ENCODE data around the gene SYT2. TPM values are rescaled to one million over a fixed set of nuclear protein-coding genes. Genes with fewer than 3 reads are reported as not detected.

The SYT2 gene
- total RNA-seq, 1 experiment from 2014 or later = not detected

GRCh38 chr1:202587859-202588485 lies 122.3 kb downstream of the SYT2 start:
- Histone ChIP-seq H3F3A (ENCODE audit: low read length, unreplicated experiment) (no peaks in the 10 kb centered on the region), H4K20me1 (ENCODE audit: low read length) (no peaks in the 10 kb centered on the region), H3K9ac (ENCODE audit: low read length) (no peak overlapping the region), H3K79me2 (ENCODE audit: low read length) (no peaks in the 10 kb centered on the region), H3K4me3 (ENCODE audit: low read length) (no peak overlapping the region), H2AFZ (ENCODE audit: low read length) (no peak overlapping the region), H3K9me3 (ENCODE audit: low read length) (no peaks in the 10 kb centered on the region), H3K4me2 (ENCODE audit: low read length) (peak overlapping the region; percentile 68; the same call in 1 of the 2 replicates), H3K9me2 (replicated peaks; ENCODE audit: low read length) (no peaks in the 10 kb centered on the region), H3K27me3 (ENCODE audit: low read length) (no peaks in the 10 kb centered on the region), H3K4me1 (ENCODE audit: insufficient read depth, low read length) (peaks cover 37% of the 10 kb centered on the region), H3K36me3 (ENCODE audit: low read depth, low read length) (no peaks in the 10 kb centered on the region), H3K27ac (ENCODE audit: low read length) (peak overlapping the region; percentile 87)
- no peak for TF ChIP-seq EZH2phosphoT487 (IDR thresholded peaks at IDR 0.05; ENCODE audit: borderline replicate concordance, low read length)
- no peak for TF ChIP-seq EZH2 (IDR thresholded peaks at IDR 0.05; ENCODE audit: low read length, unreplicated experiment)
- TF ChIP-seq CTCF (conservative IDR thresholded peaks at IDR 0.05; ENCODE audit: low read depth, low read length) = no peak
- ATAC-seq (no peak), DNase-seq (no peak)
- ChIA-PET POLR2A (ENCODE audit: unreplicated experiment) (no interaction called here), CTCF (no interaction called here)
- no TSS peak for BruUV-seq (replicated peaks)
- intact Hi-C loops (cut with micrococcal nuclease) = no loop called here

GRCh38 chr1:202586871-202587270 lies 123.4 kb downstream of the SYT2 start:
- Histone ChIP-seq H3K4me3 (ENCODE audit: low read length) (no peak overlapping the region), H3K4me1 (ENCODE audit: insufficient read depth, low read length) (peaks cover 37% of the 10 kb centered on the region), H3K9me2 (replicated peaks; ENCODE audit: low read length) (no peaks in the 10 kb centered on the region), H4K20me1 (ENCODE audit: low read length) (no peaks in the 10 kb centered on the region), H2AFZ (ENCODE audit: low read length) (no peak overlapping the region), H3K9ac (ENCODE audit: low read length) (no peak overlapping the region), H3K36me3 (ENCODE audit: low read depth, low read length) (no peaks in the 10 kb centered on the region), H3K4me2 (ENCODE audit: low read length) (no peak overlapping the region), H3K9me3 (ENCODE audit: low read length) (no peaks in the 10 kb centered on the region), H3K27ac (ENCODE audit: low read length) (no peak overlapping the region), H3K79me2 (ENCODE audit: low read length) (no peaks in the 10 kb centered on the region), H3K27me3 (ENCODE audit: low read length) (no peaks in the 10 kb centered on the region), H3F3A (ENCODE audit: low read length, unreplicated experiment) (no peaks in the 10 kb centered on the region)
- ChIA-PET POLR2A (ENCODE audit: unreplicated experiment) (no interaction called here), CTCF (no interaction called here)
- intact Hi-C loops (cut with micrococcal nuclease) = no loop called here
- TF ChIP-seq EZH2 (IDR thresholded peaks at IDR 0.05; ENCODE audit: low read length, unreplicated experiment) = no peak
- TF ChIP-seq CTCF (conservative IDR thresholded peaks at IDR 0.05; ENCODE audit: low read depth, low read length) = no peak
- no peak for TF ChIP-seq EZH2phosphoT487 (IDR thresholded peaks at IDR 0.05; ENCODE audit: borderline replicate concordance, low read length)
- no TSS peak for BruUV-seq (replicated peaks)
- ATAC-seq (no peak), DNase-seq (no peak)

GRCh38 chr1:202586018-202586821 lies 124.0 kb downstream of the SYT2 start:
- no TSS peak for BruUV-seq (replicated peaks)
- H3K9me3 ChIP-seq (ENCODE audit: low read length) = no peaks in the 10 kb centered on the region
- H3K4me2 ChIP-seq (ENCODE audit: low read length) = no peak overlapping the region
- peak; percentile 15 for DNase-seq
- H3K9ac ChIP-seq (ENCODE audit: low read length) = no peak overlapping the region
- no peaks in the 10 kb centered on the region for H3K27me3 ChIP-seq (ENCODE audit: low read length)
- H4K20me1 ChIP-seq (ENCODE audit: low read length) = no peaks in the 10 kb centered on the region
- H3K4me3 ChIP-seq (ENCODE audit: low read length) = no peak overlapping the region
- H3K36me3 ChIP-seq (ENCODE audit: low read depth, low read length) = no peaks in the 10 kb centered on the region
- peaks cover 37% of the 10 kb centered on the region for H3K4me1 ChIP-seq (ENCODE audit: insufficient read depth, low read length)
- H3K27ac ChIP-seq (ENCODE audit: low read length) = no peak overlapping the region
- no peaks in the 10 kb centered on the region for H3K9me2 ChIP-seq (replicated peaks; ENCODE audit: low read length)
- no peaks in the 10 kb centered on the region for H3K79me2 ChIP-seq (ENCODE audit: low read length)
- TF ChIP-seq EZH2 (IDR thresholded peaks at IDR 0.05; ENCODE audit: low read length, unreplicated experiment) = no peak
- TF ChIP-seq CTCF (conservative IDR thresholded peaks at IDR 0.05; ENCODE audit: low read depth, low read length) = no peak
- no peak for TF ChIP-seq EZH2phosphoT487 (IDR thresholded peaks at IDR 0.05; ENCODE audit: borderline replicate concordance, low read length)
- ChIA-PET CTCF (no interaction called here), POLR2A (ENCODE audit: unreplicated experiment) (no interaction called here)
- ATAC-seq = no peak
- intact Hi-C loops (cut with micrococcal nuclease) = no loop called here
- no peaks in the 10 kb centered on the region for H3F3A ChIP-seq (ENCODE audit: low read length, unreplicated experiment)
- no peak overlapping the region for H2AFZ ChIP-seq (ENCODE audit: low read length)

Measured in PC-3 (cell line).